DMS79 (cell line): Measurements from ENCODE around the gene TRMT10A.

Source experiments
- DNase-seq: peaks from one replicate; lab custom pipeline; 2025; lab: John Stamatoyannopoulos, UW

The TRMT10A gene, protein sequence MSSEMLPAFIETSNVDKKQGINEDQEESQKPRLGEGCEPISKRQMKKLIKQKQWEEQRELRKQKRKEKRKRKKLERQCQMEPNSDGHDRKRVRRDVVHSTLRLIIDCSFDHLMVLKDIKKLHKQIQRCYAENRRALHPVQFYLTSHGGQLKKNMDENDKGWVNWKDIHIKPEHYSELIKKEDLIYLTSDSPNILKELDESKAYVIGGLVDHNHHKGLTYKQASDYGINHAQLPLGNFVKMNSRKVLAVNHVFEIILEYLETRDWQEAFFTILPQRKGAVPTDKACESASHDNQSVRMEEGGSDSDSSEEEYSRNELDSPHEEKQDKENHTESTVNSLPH

GRCh38 chr4:99563310-99564186 is at the start of gene TRMT10A:
Gene TRMT10A, minus strand, starts transcription at chr4:99564039. Its CDS starts 4,701 bp downstream, at chr4:99559338.
- peak; percentile 74 for DNase-seq

GRCh38 chr4:99612704-99613103 is 48.9 kb upstream of the TRMT10A start:
- DNase-seq = no peak

GRCh38 chr4:99612281-99612680 is 48.4 kb upstream of the TRMT10A start:
- DNase-seq = no peak

DNA sequence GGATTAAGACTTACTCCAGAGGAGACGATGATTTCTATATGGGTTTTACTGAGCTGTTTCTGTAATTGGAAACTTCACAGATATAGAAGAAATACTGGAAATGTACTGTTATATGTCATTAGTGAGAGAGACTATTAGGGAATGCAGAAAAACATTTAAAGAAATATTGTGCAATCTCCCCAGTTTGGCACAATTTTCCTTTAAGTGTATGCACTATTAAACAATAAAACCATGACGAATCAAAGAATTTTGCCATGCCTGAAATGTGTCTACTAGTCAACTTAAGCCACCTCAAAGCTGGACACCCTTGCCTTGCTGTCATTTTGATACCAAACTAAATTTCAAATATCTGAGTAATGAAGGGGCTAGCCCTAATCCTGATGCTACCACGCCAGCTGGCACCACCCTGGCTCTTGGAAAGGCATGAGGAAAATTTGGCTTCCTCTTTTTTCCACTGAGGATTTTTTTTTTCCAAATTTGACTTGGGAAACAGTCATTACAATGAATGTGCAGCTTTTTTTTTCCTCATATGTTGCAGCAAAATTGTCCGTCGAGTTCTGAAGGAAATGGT is 46.9 kb upstream of the TRMT10A start:
- no peak for DNase-seq

GRCh38 chr4:99608417-99608816 is 44.6 kb upstream of the TRMT10A start:
- no peak for DNase-seq

DNA sequence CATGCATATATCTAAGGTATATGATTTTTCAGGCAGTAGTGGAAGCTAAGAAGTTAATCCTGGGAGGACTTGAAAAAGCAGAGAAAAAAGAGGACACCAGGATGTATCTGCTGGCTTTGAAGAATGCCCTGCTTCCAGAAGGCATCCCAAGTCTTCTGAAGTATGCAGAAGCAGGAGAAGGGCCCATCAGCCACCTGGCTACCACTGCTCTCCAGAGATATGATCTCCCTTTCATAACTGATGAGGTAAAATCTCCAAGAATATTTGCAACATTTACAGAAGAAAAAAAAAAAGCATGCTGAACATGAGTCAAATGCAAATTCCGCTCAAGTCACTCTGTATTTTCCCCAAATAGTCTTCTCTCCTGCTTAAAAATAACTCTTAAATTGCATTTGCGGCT is 42.9 kb upstream of the TRMT10A start:
- DNase-seq = no peak

DNA sequence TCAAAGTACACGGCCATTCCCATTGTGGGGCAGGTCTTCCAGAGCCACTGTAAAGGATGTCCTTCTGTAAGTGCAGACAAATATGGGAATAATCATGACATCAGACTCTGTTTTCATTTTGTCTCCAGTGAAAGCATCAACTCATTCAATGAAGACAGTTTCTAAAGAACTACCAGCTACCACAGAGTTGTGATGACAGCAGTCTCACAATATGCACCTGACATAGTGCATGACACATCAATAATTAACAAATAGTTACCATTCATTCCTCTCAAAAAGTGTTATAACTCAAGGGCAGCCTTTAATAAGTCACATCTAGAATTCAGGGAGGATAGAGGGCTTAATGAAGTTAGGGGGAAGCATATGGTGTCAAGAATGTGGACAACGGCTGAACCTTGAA is 31.0 kb upstream of the TRMT10A start:
- no peak for DNase-seq

- DNase-seq = no peak
Observed at GRCh38 chr4:99593781-99594641, 30.2 kb upstream of the TRMT10A start.

DNA sequence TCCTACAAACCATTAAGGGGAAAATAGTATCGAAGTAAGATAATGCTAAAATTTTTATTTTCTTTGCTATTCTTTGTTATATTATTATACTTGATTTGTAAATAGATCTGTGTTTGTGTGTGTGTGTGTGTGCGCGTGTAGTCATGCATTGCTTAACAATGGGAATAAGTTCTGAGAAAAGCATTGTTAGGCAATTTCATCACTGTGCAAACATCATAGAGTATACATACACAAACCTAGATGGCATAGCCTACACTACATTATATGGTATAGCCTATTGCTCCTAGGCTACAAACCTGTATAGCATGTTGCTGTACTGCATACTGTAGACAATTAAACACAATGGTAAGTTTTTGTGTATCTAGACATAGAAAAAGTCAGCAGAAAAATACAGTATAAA is 27.9 kb upstream of the TRMT10A start:
- no peak for DNase-seq

- no peak for DNase-seq
Observed at GRCh38 chr4:99587803-99588202, 24.0 kb upstream of the TRMT10A start.

GRCh38 chr4:99587309-99587708 is 23.5 kb upstream of the TRMT10A start:
- DNase-seq = no peak

DNA sequence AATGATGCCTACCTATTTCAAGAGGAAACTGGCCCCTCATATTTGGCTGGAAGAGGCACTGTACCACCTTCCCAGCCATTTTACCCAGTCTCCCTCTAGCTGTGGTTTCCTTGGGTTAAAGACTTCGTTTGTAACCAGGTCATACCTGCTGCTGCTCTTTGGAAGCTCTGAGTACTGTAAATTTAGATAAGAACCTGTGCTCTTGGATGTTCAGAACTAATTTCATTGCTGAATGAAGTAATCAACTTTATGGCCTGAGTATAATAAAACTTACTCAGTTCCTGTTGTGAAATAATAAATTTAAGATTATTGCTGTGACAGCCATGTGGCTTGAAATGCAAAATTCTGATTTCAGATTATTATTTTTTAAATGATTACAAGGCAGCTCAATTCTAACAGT is 23.0 kb upstream of the TRMT10A start:
- no peak for DNase-seq

GRCh38 chr4:99586322-99586721 is 22.5 kb upstream of the TRMT10A start:
- DNase-seq = no peak

- DNase-seq = no peak
Observed at GRCh38 chr4:99585516-99585915, 21.7 kb upstream of the TRMT10A start.

DNA sequence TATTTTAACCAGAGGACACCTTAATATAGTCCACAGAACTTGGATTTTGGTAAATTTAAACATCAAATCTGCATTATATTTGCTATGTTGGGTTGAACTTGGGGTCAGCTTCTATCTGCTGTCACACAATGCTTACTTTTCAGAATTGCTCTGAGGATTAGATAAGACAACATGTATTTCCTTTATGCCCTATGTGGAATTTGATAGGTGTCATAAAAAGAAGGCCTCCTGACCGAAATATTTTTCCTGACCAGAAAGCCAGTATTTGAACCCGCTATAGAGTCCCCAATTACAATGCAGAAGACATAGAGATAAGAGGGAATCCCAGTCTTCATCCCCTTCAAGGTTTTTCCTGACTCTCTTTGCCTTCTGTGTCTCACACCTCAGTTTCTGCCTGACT is 14.9 kb upstream of the TRMT10A start:
- no peak for DNase-seq

GRCh38 chr4:99574530-99575324 is 10.9 kb upstream of the TRMT10A start, which contains the start of gene MTTP:
Gene MTTP, plus strand, starts transcription at chr4:99574824. Its CDS starts 86 bp downstream, at chr4:99574910.
- no peak for DNase-seq

DNA sequence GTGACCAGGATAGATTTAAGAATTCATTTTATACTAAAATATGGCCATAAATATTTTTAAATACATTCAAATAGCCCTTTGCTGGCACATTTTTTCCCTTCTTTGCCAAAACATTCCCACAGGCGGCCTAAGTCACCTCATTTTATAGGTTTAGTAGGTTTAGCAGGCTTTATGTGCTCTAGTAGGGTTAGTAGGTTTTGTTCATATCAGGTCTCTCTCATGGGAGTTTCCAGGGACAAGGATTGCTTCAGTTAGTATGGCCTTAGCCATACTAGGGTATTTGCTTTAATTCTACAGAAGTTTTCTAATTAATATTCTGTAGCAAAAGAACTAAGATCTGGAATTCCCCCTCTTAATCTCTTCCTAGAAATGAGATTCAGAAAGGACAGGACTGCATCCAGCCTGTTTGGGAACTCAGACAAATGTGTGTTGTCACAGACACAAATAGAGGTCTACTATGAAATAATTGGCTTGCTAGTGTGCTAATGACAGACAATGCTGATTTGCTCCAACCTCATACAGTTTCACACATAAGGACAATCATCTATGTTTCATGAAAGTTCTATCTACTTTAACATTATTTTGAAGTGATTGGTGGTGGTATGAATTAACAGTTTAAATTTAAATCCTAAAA is 10.0 kb upstream of the TRMT10A start:
- no peak for DNase-seq

DNA sequence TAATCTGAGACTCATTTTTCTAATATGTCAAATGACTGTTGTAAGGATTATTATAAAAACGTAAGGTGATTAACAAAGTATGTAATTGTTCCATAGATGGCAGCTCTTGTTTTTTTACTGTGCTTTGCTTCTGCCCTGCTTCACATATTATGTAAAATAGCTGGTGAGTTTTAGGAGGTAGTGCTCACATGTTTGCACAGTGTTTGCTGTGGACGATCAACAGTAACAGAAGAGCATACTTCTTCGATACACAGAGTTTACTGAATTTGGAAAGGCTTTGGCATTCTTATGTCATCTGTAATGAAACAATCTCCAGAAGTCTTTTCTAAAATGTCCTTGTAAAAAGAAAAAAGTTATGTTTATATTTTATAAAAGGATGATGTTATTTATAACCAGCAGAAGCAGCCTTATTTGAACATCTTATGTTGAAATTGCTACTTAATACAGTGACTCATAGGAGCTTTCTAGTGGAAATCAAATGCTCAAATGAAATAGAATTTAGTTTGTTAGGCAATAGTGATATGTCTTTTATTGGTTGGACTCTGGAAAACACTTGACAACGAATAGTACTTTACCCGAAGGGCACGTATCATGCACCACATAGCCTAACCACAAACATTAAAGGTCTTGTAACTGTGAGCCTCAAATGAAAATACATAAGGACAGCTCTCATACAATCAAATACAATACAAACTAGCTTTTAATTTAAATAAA is 8.8 kb upstream of the TRMT10A start:
- DNase-seq = no peak

DNA sequence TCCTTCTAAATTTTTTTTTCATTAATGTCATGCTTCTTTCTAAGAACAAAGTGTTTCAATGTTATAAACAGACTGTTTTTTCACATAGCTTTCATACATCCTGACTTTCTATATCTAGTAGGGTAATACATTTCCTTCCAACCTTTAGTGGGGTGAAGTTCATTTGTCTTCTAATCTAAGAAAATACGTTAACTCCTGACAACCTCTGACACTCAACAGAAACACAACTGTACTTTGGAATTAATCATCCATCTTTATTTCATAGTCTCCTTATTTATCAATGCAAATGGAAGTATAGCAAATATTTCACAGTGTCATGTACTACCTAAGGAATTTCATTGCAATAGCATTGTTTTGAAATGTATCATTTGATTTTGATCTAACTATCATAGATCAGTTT is 8.0 kb upstream of the TRMT10A start:
- no peak for DNase-seq

GRCh38 chr4:99564921-99565320 is 1.1 kb upstream of the TRMT10A start:
- no peak for DNase-seq
